Endometrial microvascular endothelial cells (primary cell): ENCODE measurements around the gene LIMS2. TPM values are rescaled to one million over a fixed set of nuclear protein-coding genes. Genes with fewer than 3 reads are reported as not detected.

Experiments used
- in situ Hi-C: cut with HindIII; loops from 2 replicates; pipeline ENCODE4 v1.10.0; 2017; ENCODE audit warnings: low sequenced_read_pairs, low pct_unique_long_range_greater_than_20kb; ENCODE audit errors: inconsistent ontology term
- total RNA-seq: library from RNA; depleted of rRNA; stranded (reverse); fragments of >200 nt; gene quantifications from one replicate; pipeline ENCODE4 v1.2.3, GENCODE V29; 2015; ENCODE audit errors: inconsistent ontology term

Gene LIMS2
- total RNA-seq, 1 donor from 2014 or later = 34.9 TPM

DNA sequence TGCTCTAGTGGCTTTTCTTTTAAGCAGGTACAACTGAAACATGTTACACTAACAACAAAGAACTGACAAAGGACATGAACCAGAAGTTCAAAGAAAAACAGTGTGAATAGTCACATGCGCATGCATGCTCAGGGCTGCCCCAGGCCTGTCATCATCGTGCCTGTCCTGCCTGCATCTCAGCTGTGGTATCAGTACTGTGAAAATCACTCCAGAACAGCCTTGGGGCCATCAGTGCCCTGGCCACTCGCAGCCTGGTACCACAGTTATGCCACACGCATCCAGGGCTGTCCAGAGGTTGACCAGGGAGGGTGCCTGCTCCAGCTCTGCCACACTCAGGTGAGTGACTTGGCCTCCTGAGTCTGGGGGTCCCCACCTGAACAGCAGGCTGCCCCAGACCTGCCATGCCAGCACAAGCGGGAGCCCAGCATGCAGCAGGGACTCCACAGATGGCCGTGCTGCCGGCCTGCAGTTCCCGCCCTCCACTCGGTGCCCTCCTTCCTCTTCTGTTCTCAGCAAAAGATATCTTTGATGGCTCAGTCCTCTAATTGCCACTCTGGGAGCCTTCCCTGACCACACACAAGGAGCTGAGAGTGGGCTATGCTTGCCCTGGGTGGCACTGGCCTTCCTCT is 12.3 kb downstream of the LIMS2 start:
- in situ Hi-C loops = no loop called here

DNA sequence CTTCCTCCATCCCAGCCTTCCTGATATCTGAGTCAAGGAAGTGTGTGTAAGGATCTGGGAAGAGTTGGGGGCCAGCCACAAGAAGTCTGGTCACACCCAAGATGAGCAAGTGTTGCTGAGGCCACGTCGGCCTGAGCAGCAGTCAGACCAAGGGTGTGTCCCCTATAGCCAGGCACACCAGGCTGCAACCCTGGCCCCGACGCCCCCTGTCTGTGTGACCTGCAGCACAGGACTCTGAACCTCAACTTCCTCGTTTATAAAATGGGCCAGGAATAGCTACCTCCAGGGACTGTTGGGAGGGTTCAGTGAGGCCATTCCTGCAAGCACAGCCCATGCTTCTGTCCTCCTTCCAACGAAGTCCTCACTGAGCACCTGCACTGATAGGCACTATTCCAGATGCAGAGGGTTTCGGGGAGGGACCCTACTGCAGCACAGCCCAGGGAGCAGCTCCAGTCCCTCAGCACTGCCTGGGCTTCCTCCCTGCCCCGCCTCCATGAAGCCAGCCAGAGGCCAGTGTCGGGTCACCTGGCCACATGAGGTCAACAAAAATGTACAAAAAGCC is 13.3 kb downstream of the LIMS2 start:
- in situ Hi-C loops = no loop called here

DNA sequence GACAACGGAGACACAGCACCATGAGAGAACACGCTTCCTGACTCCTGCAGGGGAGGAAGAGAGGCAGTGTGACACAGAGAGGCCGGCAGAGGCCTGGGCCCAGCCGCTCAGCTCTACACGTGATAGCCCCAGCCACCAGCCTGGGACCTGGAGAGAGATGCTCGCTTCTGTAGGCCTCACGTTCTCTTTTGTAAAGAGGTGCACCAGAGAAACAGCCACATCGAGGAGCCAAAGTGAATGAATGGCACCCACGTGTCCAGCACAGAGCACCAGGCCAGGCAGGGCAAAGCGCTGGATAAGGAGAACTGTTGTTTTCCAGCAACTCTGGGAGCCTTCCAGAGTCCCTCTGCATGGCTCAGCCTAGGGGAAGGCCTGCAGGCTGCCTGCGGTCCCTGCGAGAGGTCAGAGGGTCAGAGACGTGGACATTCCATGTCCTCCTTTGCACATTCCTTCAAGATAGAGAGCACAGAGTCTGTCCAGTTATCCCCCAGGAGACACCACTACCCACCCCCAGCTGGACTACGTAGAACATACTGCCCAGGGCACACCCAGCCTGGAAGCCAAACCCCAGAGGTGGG is 14.2 kb downstream of the LIMS2 start:
- in situ Hi-C loops = no loop called here

DNA sequence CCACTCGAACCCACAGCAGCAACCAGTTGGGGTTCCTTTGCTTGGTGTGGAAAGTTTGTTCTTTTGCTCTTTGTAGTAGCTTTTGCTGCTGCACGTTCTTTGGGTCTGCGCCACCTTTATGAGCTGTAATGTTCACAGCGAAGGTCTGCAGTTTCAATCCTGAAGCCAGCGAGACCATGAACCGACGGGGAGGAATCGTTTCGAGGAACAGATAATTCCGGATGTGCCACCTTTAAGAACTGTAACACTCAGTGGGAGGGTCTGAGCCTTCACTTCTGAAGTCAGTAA is 15.1 kb downstream of the LIMS2 start:
- in situ Hi-C loops = no loop called here

DNA sequence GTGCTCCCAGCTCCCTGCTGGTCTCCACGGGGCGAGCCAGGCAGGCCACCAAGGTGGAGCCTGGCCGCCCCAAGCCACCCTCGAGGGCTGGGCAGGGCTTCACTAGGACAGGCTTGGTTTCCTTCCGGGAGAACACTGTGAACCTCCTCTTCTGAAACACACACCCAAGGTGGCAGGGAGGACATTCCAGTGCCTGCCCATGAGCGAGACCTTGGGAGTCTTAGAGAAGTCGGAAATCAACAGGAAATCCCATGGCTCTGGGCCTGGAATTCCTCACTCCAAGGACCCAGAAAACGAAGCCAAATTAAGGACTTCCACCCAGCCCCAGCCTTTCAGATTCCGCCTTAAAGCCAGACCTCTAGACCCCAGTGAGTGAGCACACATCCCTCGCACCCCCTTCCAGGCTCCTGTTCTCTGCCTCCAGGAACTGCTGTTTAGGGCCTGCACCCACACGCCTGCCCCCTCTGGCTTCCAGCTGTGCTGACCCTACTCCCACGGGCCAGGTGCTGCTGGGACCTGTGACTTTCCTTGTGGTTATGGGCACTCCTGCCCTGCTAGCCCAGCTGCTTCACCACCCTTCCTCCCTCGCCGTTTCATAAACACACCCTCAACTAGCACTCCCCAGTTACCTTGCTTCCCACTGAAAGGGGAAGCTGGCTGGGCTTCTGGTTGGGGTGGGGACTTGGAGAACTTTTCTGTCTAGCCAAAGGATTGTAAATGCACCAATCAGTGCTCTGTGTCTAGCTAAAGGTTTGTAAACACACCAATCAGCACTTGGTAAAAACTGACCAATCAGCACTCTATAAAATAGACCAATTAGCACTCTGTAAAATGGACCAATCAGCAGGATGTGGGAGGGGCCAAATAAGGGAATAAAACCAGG is 15.7 kb downstream of the LIMS2 start:
- in situ Hi-C loops = no loop called here

DNA sequence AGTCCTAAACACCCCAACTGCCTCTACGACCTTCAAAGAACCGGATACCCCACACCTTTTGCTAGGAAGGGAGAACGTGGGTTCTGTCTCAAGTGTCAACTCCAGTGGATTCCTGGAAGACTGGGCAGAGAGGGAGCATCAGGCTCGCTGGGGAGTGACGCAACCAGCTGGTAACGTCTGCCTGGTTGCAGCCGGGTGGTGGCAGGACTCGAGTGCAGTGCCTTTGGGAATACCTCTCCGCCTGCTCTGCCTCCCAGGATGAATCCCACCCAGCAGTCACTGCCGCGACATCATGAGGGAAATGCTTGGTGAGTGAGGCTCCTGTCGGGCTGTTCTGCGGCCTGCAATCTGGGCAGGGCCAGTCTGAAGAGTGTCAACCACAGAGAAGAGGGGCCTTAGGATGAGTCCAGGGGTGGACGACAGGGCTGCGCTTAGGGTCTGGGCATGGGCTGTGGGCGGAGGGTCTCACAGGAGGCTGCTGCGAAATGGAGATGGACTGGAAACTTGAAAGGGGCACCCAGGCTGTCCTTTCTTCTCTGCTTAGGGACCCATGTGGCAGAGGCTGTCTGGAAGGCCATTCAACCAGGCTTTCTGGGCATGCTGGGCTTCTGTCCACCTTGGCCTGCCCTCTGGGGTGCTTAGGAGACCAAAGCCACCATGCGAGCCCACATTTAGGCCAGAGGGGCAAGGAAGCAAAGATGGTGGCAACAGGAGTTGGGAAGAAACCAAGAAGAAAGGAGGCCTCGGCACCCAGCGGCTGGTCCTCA is 16.5 kb downstream of the LIMS2 start:
- in situ Hi-C loops = no loop called here

DNA sequence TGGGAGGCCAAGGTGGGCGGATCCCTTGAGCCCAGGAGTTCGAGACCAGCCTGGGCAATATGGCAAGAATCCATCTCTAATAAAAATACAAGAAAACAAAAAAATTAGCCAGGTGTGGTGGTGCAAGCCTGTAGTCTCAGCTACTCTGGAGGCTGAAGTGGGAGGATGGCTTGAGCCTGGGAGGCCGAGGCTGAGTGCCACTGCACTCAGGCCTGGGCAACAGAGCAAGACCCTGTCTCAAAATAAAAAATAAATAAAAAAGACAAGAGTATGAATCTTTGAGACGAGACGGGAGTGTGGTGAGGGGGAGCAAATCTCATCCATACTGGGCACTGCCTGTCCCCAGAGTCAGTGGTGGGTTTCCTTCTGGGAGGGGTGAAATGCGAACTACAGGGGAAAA is 17.2 kb downstream of the LIMS2 start:
- in situ Hi-C loops = no loop called here

DNA sequence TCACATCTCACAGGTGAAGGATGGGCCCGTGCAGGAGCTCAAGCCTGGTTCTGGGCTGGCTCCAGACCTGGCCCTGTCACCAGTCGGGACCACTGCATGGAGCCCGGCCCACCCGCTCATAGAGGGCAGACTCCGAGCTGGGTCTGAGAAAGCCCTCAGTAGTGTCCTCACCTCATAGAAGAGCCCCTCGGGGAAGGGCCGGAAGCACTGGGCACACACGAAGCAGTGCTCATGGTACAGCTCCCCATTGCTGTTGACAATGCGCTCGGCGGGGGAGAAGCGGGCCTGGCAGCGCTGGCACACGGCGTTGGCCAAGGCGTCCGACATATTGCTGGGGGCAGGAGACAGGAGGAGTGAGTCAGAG is 18.1 kb downstream of the LIMS2 start:
- in situ Hi-C loops = no loop called here

DNA sequence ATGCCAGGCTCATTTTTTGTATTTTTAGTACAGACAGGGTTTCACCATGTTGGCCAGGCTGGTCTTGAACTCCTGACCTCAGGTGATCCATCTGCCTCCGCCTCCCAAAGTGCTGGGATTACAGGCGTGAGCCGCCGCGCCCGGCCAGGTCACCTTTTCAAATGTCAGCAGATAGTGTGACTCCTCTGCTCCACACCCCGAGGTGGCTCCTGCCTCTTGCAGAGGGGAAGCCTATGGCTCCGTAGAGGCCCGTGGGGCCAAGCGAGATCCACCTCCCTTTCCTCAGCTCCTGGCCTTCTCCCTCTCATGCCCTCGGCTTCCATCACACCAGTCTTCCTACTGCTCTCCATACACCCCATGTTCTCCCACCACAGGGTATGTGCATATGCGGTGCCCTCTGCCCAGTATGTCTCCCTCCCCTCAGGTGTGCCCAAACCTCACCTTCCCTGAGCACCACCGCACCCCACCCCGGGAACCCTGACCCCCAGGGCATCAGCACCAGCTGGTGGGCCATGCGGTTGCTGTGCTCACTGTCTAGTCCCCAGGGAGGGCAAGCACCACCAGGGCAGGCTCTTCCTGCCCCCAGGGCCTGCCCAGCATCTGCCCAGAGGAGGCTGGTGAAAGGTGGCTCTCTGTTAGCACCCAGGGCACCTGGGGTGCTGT is 18.6 kb downstream of the LIMS2 start:
- in situ Hi-C loops = no loop called here

DNA sequence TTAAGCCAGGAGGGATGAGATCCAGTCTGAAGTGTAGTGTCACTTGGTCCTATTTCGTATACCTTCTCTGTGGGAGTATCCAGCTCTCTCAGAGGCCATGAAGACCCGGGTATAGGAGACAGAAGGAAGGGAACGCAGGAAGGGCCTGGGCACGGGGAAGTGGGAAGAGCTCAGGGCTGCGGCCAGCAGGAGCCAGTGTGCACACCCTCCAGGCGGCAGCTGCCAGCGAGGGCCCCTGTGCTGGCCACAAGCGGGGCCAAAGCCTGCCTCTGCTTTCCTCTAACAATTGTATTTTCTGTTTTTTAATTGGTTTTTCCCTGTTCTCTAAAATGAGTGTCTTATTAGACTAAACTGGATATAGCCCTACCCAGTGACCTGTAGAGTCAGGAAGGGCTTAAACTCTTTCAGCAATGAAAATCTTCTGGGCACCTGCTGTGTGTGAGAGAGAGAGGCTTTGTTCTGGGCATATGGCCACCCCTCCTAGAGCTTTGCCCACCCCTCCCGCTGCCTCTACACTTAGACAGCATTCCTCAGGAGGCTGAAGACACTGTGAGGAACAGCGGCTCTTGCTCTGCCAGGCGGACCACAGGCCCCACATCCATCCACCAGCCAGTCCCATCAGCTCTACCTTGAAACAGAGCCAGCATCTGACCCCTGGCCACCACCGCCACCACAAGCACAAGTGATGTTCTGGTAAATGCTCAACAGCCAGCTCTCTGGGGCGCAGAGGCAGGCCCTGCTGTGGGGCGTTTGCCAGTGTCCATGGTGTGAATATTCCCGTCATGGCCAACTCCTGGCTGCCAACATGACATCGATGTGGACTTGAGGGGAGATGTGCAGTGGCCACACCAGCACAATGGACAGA is 19.9 kb downstream of the LIMS2 start:
- in situ Hi-C loops = no loop called here

DNA sequence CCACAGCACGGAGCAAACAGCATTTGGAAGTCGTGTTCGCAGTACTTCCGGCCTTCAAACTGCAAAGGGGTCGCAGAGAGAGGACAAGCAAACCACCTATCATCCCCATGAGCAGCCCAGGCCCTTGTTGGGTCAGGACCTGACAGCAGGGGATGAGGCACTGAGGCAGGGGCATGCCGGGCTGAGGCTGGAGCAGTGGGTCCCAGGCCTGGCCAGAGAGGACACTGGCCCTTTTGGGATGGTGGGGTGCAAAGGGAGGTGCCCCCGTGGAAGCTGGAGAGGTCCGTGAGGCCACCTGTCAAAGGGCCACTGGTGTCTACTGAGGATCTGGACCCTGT is 20.5 kb downstream of the LIMS2 start:
- in situ Hi-C loops = no loop called here

DNA sequence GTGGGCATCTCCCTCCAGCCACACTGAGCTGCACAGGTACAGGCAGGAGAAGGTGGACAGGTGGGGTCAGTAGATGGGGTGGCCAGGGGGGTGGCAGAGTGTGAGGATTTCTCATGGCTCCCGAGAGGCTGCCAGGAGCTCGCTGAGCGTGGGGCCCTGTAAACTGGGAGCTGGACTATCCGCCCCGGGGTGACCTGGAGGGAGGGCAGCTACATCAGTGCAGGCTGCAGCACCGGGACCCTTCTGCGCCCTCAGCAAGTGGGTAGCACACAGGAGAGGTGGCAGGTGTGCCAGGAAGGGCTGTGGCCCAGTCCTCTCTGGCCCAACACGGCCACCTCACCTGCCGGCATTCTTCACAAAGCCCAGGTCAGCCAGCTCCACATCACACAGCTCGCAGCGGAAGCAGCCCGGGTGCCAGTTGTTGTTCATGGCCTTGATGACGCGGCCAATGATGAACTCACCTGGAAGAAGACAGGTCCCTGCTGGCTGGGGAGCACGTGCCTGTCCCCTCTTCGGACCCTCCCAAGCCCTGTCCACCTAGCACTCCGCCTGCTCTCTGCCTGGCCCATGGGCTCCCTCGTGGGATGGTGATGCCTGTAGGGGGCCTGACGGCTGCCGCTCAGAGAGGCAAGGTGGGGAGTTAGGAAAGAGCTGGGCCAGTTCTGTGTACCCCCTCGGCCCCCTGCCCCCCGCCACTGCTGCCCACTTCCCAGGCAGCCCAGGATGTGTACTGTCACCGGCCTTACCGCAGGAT is 21.1 kb downstream of the LIMS2 start:
- in situ Hi-C loops = no loop called here

DNA sequence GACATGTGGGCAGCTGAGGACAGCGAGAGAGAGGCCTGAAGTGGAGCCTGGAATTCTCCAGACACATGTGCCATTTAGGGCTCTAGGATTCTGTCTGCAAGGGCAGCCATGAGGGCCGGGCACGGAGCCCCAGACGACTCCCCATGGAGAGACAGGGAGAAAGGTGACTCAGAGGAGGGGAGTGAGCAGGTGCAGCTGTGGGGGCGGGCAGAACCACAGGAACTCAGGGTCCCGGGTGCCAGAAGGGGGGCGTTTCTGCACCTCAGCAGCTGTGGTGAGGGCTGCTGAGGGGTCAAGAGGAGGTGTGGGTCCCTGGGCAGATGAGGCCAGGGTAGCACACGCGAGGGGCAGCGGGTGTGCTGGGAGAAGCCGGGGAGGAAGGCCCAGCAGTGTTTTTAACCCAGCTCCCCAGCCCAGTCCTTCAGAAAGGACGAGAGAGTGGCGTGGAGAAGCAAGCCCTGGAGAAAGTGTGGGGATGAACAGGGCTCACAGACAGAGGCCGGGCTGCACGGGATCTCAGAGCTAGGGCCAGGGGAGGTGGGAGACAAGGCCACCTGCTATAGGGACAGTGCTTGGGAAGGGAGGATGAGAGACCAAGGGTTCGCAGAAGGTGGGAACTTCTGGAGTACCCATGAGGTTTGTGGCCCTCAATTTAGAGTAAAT is 21.8 kb downstream of the LIMS2 start:
- in situ Hi-C loops = no loop called here

DNA sequence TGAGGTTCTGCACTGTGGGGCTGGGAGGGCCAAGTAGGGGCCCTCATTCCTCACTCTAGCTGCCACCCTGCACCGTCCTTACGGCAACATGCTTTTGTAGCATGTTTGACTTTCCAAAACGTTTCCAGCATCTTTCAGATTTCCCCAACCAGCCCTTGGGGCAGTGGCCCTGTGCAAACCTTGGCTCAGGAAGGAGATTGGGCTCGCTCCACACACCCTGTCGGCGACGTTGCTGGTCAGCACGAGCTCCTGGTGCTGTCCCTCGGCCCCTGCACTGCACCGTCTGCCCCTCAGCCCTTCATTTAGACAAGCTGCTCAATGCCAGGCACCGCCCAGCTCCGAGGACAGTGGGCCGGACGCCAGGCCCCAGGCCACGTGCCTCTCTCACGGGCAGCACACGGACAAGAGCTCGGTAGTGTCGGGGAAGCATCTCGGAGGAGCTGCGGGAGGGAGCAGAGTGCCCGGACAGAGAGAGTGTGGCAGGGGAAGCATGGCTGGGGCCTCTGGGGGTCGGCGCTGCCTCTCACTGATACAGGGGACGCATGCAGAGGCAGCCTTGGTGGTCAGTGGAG is 22.5 kb downstream of the LIMS2 start:
- in situ Hi-C loops = no loop called here

DNA sequence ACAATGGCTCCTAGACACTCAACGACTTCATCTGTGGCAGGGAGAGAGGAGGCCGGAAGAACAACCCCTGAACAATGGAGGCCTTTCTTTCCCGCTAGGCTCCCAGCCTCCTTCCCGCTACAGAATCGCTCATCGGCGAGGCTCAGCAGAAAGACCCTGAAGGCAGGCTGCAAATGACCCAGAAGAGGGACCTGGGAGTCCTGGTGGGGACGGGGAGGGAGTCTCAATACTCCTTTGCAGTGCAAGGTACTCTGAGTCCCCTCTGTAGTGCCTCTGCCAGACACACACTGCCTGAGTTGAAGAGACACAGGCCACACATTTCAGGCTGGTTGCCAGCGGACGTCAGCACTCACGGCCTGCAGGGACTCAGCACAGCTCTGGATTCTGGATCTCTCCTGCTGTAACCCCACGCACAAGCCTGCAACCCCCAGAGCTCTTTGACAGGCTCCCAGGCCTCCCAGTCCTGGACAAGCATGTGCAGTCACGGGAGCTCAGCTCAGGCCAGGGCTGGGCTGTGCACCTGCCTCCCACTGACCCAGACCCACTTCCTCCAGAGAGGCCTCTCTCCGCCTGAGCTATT is 23.3 kb downstream of the LIMS2 start:
- in situ Hi-C loops = no loop called here

DNA sequence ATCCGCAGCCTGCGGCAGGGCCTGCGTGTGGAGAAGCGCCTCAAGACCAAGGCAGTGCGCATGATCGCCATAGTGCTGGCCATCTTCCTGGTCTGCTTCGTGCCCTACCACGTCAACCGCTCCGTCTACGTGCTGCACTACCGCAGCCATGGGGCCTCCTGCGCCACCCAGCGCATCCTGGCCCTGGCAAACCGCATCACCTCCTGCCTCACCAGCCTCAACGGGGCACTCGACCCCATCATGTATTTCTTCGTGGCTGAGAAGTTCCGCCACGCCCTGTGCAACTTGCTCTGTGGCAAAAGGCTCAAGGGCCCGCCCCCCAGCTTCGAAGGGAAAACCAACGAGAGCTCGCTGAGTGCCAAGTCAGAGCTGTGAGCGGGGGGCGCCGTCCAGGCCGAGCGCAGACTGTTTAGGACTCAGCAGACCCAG is 23.9 kb downstream of the LIMS2 start:
- in situ Hi-C loops = no loop called here
